Measurements from ENCODE around the gene SRCIN1.

SRCIN1 gene

DNA sequence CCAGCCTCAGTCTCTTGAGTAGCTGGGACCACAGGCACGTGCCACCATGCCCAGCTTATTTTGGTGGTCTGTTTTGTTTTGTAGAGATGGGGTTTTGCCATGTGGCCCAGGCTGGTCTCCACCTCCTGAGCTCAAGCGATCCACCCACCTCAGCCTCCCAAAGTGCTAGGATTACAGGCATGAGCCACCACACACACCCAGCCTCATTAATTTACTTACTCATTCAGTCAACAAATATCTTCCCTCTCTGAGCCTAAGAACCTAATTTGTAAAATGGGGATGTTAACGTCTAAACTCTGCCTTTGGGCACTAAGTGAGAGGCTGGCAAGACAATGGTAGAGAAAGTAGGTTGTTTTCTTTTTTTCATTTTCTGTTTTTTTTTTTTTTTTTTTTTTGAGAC is 22.6 kb downstream of the SRCIN1 start:
- TF ChIP-seq, protein P1, sequence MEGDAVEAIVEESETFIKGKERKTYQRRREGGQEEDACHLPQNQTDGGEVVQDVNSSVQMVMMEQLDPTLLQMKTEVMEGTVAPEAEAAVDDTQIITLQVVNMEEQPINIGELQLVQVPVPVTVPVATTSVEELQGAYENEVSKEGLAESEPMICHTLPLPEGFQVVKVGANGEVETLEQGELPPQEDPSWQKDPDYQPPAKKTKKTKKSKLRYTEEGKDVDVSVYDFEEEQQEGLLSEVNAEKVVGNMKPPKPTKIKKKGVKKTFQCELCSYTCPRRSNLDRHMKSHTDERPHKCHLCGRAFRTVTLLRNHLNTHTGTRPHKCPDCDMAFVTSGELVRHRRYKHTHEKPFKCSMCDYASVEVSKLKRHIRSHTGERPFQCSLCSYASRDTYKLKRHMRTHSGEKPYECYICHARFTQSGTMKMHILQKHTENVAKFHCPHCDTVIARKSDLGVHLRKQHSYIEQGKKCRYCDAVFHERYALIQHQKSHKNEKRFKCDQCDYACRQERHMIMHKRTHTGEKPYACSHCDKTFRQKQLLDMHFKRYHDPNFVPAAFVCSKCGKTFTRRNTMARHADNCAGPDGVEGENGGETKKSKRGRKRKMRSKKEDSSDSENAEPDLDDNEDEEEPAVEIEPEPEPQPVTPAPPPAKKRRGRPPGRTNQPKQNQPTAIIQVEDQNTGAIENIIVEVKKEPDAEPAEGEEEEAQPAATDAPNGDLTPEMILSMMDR (IDR thresholded peaks at IDR 0.05; ENCODE audit: low read depth, low read length, poor library complexity, severe bottlenecking): no peak
- TF ChIP-seq EZH2phosphoT487 (IDR thresholded peaks at IDR 0.05; ENCODE audit: borderline replicate concordance, low read length): no peak
- H3K4me1 ChIP-seq (ENCODE audit: control insufficient read depth, low read length): peaks cover 18% of the 10 kb centered on the region
- no peaks in the 10 kb centered on the region for H3K79me2 ChIP-seq (ENCODE audit: control insufficient read depth, low read length)
- no peaks in the 10 kb centered on the region for H4K20me1 ChIP-seq (ENCODE audit: control insufficient read depth, insufficient read depth, low read depth, low read length)
- H3F3A ChIP-seq (ENCODE audit: control insufficient read depth, insufficient read depth): no peaks in the 10 kb centered on the region
- H3K4me2 ChIP-seq (ENCODE audit: low read length): no peak overlapping the region
- H3K27ac ChIP-seq (ENCODE audit: low read depth, low read length): no peak overlapping the region
- H3K27me3 ChIP-seq (ENCODE audit: control insufficient read depth, low read length): peaks cover 35% of the 10 kb centered on the region
- H3K9me2 ChIP-seq (replicated peaks; ENCODE audit: control insufficient read depth, low read length): no peaks in the 10 kb centered on the region
- H3K9me3 ChIP-seq (ENCODE audit: control insufficient read depth, insufficient read depth, low read length): no peaks in the 10 kb centered on the region
- H3K4me3 ChIP-seq (ENCODE audit: low read length): no peak overlapping the region
- H3K36me3 ChIP-seq (ENCODE audit: control insufficient read depth, low read length): no peaks in the 10 kb centered on the region

DNA sequence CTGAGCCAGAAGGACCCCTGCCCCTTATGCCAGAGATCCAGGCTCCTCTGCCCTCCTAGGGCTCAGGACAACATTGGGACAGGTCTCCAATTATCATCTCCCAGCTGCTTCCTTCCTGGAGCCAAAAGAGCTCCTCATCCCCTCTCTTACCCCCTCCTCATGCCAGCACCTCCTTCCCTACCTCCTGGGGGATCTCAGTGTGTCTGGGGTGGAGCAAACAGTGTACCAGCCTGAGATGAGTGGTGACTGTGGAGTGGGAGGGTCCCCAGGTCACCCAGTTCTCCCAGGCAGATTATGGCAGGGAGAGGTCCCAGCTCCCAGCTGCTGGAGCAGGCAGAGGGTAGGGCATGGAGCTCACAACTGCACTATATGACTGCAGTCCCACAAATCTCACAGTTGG is 23.7 kb downstream of the SRCIN1 start:
- Histone ChIP-seq H3K9me2 (replicated peaks; ENCODE audit: control insufficient read depth, low read length) (no peaks in the 10 kb centered on the region), H3K4me3 (ENCODE audit: low read length) (no peak overlapping the region), H3K36me3 (ENCODE audit: control insufficient read depth, low read length) (no peaks in the 10 kb centered on the region), H3K27ac (ENCODE audit: low read depth, low read length) (no peak overlapping the region), H3K27me3 (ENCODE audit: control insufficient read depth, low read length) (peaks cover 44% of the 10 kb centered on the region), H3F3A (ENCODE audit: control insufficient read depth, insufficient read depth) (no peaks in the 10 kb centered on the region), H4K20me1 (ENCODE audit: control insufficient read depth, insufficient read depth, low read depth, low read length) (no peaks in the 10 kb centered on the region), H3K4me1 (ENCODE audit: control insufficient read depth, low read length) (peaks cover 15% of the 10 kb centered on the region), H3K4me2 (ENCODE audit: low read length) (no peak overlapping the region), H3K9me3 (ENCODE audit: control insufficient read depth, insufficient read depth, low read length) (no peaks in the 10 kb centered on the region), H3K79me2 (ENCODE audit: control insufficient read depth, low read length) (no peaks in the 10 kb centered on the region)
- TF ChIP-seq, protein P1 (IDR thresholded peaks at IDR 0.05; ENCODE audit: low read depth, low read length, poor library complexity, severe bottlenecking): no peak
- TF ChIP-seq EZH2phosphoT487 (IDR thresholded peaks at IDR 0.05; ENCODE audit: borderline replicate concordance, low read length): no peak

DNA sequence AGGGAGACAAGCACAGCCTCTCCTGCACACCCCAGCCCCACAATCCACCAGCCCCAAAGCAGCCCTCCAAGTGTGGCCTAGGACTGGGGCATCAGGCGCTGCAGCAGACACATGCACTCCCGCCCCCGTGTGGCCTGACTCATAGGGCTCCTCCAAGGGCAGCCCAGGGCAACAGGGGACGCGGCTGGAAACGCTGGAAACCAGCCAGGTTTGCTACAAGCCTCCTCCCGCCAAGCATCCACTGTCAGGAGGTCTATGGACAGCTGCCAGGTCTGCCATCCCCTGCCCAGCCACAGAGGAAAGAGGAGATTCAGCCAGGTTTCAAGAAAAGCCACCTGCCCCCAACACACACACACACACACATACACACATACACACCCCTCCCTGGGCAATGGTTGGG is 25.8 kb downstream of the SRCIN1 start:
- no peaks in the 10 kb centered on the region for H3K9me3 ChIP-seq (ENCODE audit: control insufficient read depth, insufficient read depth, low read length)
- H3K36me3 ChIP-seq (ENCODE audit: control insufficient read depth, low read length): no peaks in the 10 kb centered on the region
- H3K27ac ChIP-seq (ENCODE audit: low read depth, low read length): no peak overlapping the region
- no peaks in the 10 kb centered on the region for H4K20me1 ChIP-seq (ENCODE audit: control insufficient read depth, insufficient read depth, low read depth, low read length)
- no peaks in the 10 kb centered on the region for H3K79me2 ChIP-seq (ENCODE audit: control insufficient read depth, low read length)
- H3K9me2 ChIP-seq (replicated peaks; ENCODE audit: control insufficient read depth, low read length): no peaks in the 10 kb centered on the region
- no peak overlapping the region for H3K4me2 ChIP-seq (ENCODE audit: low read length)
- H3K27me3 ChIP-seq (ENCODE audit: control insufficient read depth, low read length): peaks cover 61% of the 10 kb centered on the region
- H3F3A ChIP-seq (ENCODE audit: control insufficient read depth, insufficient read depth): no peaks in the 10 kb centered on the region
- H3K4me3 ChIP-seq (ENCODE audit: low read length): no peak overlapping the region
- peaks cover 11% of the 10 kb centered on the region for H3K4me1 ChIP-seq (ENCODE audit: control insufficient read depth, low read length)
- TF ChIP-seq EZH2phosphoT487 (IDR thresholded peaks at IDR 0.05; ENCODE audit: borderline replicate concordance, low read length): no peak
- TF ChIP-seq, protein P1 (IDR thresholded peaks at IDR 0.05; ENCODE audit: low read depth, low read length, poor library complexity, severe bottlenecking): peak; percentile 44

DNA sequence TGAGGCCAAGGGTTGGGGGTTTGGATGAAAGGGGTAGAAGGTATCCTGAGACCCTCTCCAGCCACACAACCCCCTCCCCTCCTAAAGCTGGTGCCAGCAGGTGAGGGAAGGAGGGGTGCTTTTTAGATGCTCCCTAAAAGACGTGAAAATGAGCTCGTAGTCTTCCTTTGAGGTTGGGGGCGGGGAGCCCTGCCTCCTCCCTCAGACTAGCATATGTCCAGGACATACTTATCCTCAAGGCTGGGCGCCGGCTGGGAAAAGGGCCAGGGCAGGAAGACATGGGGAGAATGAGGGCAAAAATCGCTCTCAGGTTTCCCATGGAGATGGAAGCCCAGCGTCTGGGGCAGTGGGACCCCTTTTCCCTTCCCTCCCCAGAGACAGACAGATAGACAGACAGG is 26.7 kb downstream of the SRCIN1 start:
- Histone ChIP-seq H3K4me2 (ENCODE audit: low read length) (no peak overlapping the region), H3K9me3 (ENCODE audit: control insufficient read depth, insufficient read depth, low read length) (no peaks in the 10 kb centered on the region), H3K27ac (ENCODE audit: low read depth, low read length) (no peak overlapping the region), H3K4me1 (ENCODE audit: control insufficient read depth, low read length) (peaks cover 3% of the 10 kb centered on the region), H3K79me2 (ENCODE audit: control insufficient read depth, low read length) (no peaks in the 10 kb centered on the region), H3K27me3 (ENCODE audit: control insufficient read depth, low read length) (peaks cover 69% of the 10 kb centered on the region), H4K20me1 (ENCODE audit: control insufficient read depth, insufficient read depth, low read depth, low read length) (no peaks in the 10 kb centered on the region), H3K4me3 (ENCODE audit: low read length) (no peak overlapping the region), H3F3A (ENCODE audit: control insufficient read depth, insufficient read depth) (no peaks in the 10 kb centered on the region), H3K36me3 (ENCODE audit: control insufficient read depth, low read length) (no peaks in the 10 kb centered on the region), H3K9me2 (replicated peaks; ENCODE audit: control insufficient read depth, low read length) (no peaks in the 10 kb centered on the region)
- no peak for TF ChIP-seq EZH2phosphoT487 (IDR thresholded peaks at IDR 0.05; ENCODE audit: borderline replicate concordance, low read length)
- TF ChIP-seq, protein P1 (IDR thresholded peaks at IDR 0.05; ENCODE audit: low read depth, low read length, poor library complexity, severe bottlenecking): no peak

Data from DOHH2 (cell line).